DMS 273 (cell line): Measurements from ENCODE around the gene TMEFF2.

Experiments used
- DNase-seq: peaks from one replicate; lab custom pipeline; 2025; ENCODE audit not compliant: unreplicated experiment; lab: John Stamatoyannopoulos, UW

The TMEFF2 gene

GRCh38 chr2:191910518-191910917 is 284.2 kb downstream of the TMEFF2 start:
- DNase-seq: no peak

- no peak for DNase-seq
Observed at GRCh38 chr2:191908874-191909273, 285.9 kb downstream of the TMEFF2 start.

- DNase-seq: no peak
Observed at GRCh38 chr2:191907545-191907944, 287.2 kb downstream of the TMEFF2 start.

- DNase-seq: no peak
Observed at GRCh38 chr2:191907091-191907490, 287.6 kb downstream of the TMEFF2 start.

- no peak for DNase-seq
Observed at GRCh38 chr2:191905336-191905735, 289.4 kb downstream of the TMEFF2 start.

- no peak for DNase-seq
Observed at GRCh38 chr2:191901031-191901430, 293.7 kb downstream of the TMEFF2 start.

GRCh38 chr2:191899410-191899809 is 295.3 kb downstream of the TMEFF2 start:
- DNase-seq: peak; percentile 21
